Fibroblast of lung (primary cell): ENCODE data around the gene PGAP2.

ENCODE experiments used
- EZH2 ChIP-seq: IDR thresholded peaks from 2 replicates; pipeline ENCODE4 v1.5.1; 2012; ENCODE audit warnings: low read length, control low read depth, mild to moderate bottlenecking; ENCODE audit errors: missing control alignments
- TF ChIP-seq, protein P1 (sequence below), 2 donors: IDR thresholded peaks in 1 of 2; conservative IDR thresholded peaks in 1 of 2; 1 replicate in 1 of 2; 2 replicates in 1 of 2; pipeline ENCODE4 v1.5.1; 2011 to 2012; ENCODE audit warnings: low read length in 2 of 2, control low read depth in 1 of 2, inconsistent platforms in 1 of 2, low read depth in 1 of 2, mild to moderate bottlenecking in 1 of 2

DNA sequence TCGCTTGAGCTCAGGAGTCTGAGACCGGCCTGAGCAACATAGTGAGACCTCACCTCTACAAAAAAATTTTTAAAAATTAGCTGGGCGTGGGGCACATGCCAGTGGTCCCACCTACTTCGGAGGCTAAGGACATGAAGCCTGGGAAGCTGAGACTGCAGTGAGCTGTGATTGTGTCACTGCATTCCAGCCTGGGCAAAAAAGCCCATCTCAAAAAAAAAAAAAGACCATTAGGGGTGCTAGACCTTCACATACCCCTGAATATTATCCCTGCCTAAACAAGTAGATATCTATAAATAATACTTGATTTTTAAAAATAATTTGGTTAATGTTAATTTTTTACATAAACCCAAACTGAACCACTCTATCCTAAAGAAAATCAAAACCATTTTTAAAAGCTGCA, 35.2 kb upstream of the PGAP2 start:
- TF ChIP-seq, protein P1, sequence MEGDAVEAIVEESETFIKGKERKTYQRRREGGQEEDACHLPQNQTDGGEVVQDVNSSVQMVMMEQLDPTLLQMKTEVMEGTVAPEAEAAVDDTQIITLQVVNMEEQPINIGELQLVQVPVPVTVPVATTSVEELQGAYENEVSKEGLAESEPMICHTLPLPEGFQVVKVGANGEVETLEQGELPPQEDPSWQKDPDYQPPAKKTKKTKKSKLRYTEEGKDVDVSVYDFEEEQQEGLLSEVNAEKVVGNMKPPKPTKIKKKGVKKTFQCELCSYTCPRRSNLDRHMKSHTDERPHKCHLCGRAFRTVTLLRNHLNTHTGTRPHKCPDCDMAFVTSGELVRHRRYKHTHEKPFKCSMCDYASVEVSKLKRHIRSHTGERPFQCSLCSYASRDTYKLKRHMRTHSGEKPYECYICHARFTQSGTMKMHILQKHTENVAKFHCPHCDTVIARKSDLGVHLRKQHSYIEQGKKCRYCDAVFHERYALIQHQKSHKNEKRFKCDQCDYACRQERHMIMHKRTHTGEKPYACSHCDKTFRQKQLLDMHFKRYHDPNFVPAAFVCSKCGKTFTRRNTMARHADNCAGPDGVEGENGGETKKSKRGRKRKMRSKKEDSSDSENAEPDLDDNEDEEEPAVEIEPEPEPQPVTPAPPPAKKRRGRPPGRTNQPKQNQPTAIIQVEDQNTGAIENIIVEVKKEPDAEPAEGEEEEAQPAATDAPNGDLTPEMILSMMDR (conservative IDR thresholded peaks at IDR 0.05 in 1 of 2, IDR thresholded peaks at IDR 0.05 in 1 of 2; ENCODE audit: low read depth in 1 of 2, low read length in 2 of 2), result no peak
- no peak for TF ChIP-seq EZH2
